SIG-M5 treated with dmso at 0.1 percent for 504 hours (cell line): ENCODE measurements around the gene CGB7.
A peak's percentile ranks its signal among the peaks of the same experiment; 100 is the strongest.
"Not testable (repeated sequence)": the region's sequence is repeated elsewhere in the genome, so short reads cannot be mapped to it uniquely, and the experiment has no call there.

ENCODE experiments used
- DNase-seq: peaks from one replicate; lab custom pipeline; 2025; ENCODE audit not compliant: unreplicated experiment; lab: John Stamatoyannopoulos, UW

CGB7 gene

GRCh38 chr19:49057636-49058234 is at the start of gene CGB7:
Gene CGB7, minus strand, starts transcription at chr19:49057749. Its CDS starts 2,374 bp downstream, at chr19:49055375.
- no peak for DNase-seq

DNA sequence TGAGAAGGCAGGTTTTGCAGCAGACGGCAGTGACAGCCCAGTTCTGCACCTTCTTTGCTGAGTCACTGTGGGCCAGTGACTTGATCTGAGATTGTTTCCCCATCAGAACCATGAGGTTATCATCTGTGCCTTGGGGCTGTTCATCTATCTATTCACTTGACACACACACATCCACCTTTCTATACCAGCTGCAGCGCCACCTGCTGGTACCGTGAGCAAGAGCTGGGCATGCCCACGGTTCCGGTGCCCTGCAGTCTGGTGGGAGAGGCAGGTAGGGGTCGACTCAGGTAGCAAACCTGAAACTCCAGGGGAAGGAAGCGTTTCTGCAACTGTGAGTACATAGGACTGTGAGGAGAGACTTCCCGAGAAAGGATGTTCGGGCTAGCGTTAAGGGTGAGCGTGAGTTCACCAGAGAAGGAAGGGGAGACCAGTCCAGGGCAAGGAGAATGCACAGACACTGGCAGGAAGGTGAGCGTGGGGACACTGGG is 49.1 kb upstream of the CGB7 start:
- peak; percentile 31 for DNase-seq

- no peak for DNase-seq
Measured at GRCh38 chr19:49104229-49104864, 46.8 kb upstream of the CGB7 start.

GRCh38 chr19:49103331-49104085 is 46.0 kb upstream of the CGB7 start:
- DNase-seq, result no peak

GRCh38 chr19:49102303-49102702 is 44.8 kb upstream of the CGB7 start:
- DNase-seq, result no peak

DNA sequence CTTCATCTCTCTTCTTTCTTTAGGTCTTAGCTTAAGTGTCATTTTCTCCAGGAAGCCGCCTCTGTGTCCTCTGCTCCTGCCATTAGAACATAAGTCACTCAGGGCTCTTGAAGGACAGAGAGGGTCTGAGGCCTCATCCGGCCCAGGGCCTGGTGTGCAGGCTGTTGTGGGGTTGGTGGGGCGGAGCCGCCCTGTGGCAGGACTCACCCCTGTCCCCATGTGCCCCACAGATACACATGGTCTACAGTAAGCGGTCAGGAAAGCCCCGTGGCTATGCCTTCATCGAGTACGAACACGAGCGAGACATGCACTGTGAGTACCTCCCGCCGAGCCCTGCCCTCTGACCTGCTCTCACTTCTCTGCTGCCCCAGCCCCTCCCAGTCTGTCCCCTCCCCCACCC is 43.6 kb upstream of the CGB7 start:
- DNase-seq, result no peak

GRCh38 chr19:49098795-49099194 is 41.2 kb upstream of the CGB7 start:
- no peak for DNase-seq

GRCh38 chr19:49097453-49098288 is 40.1 kb upstream of the CGB7 start:
- peak; percentile 82 for DNase-seq

DNA sequence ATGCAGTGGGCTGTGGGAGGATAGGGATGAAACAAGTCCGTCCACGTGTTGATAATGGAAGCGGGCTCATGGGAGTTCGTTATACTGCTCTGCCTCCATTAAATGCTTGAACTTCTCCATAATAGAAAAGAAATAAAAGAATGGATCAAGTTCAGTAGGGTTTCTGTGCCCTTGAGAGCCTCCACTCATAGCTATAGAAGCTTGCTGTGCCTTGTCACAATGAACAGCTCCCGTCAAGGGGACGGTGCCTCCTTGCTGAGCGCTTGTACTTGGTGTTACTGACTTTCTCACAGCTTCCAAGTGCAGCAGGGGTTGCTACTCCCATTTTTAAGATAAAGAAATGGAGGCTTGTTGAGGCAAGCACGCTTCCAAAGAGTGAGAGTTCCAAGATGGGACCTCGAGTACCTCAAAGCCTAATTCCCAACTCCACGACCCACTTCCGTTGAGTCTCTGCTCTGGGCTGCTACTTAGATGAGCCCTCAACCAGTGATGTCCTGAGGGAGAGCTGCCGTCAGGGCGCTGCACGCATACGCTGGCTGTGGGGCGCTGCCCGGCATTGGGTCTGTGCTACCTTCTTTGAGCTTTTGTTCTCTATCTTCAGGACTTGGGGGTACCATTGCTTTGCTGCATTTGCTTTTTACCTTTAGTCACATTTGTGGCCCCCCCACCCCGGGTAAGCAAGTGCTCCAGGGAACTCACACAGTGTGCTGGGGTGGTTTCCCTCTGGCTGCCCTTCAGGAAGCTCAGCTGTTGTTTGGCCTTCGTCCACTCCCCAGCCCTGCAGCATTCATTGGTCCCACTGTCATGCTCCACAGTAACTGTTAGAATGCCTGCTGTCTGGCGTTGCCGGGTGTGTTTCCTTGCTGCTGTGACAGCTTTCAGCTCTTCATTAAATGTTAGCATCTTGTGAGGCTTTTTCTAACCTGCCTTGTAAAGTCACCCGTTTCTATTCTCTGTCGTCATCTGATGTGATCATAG is 37.2 kb upstream of the CGB7 start:
- no peak for DNase-seq

DNA sequence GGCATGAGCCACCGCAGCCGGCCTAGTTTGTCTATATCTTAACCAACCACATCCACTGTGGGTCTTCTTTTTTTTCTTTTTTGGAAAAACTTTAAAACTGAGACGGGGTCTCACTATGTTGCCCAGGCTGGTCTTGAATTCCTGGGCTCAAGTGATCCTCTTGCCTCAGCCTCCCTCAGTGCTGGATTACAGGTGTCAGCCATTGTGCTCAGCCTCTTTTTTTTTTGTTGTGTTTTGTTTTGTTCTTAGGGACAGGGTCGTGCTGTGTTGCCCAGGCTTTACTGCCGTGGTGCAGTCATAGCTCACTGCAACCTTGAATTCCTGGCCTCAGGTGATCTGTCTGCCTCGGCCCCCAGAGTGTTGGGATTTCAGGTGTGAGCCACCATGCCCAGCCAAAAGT is 35.1 kb upstream of the CGB7 start:
- DNase-seq, result no peak

DNA sequence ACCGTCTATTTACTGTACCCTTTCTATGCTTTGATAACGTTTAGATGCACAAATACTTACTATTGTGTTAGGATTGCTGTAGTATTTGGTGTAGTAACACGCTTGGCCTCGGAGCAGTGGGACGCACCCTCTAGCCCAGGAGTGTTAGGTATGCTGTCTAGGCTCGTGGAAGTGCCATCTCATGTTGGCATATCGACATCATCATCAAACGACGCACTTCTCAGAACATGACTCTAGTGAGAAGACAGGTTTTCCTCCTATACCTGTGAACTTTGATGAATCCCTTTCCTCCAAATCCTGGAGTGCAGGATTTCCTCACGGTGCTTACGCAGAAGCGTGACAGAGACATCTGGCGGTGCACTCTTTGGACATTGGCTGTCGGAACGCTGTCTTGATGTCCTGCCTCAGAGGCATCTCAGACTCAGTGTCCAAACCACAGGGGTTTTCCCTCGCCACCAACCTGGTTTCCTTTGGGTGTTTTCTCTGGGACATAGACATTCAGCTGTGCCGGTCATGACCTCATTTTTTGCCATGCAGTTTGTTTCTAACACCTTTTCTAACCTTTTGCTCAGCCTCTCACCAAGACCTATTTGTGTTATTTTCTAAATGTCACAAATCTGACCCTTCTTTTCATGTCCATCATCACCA is 34.0 kb upstream of the CGB7 start:
- DNase-seq, result no peak

GRCh38 chr19:49086296-49086695 is 28.7 kb upstream of the CGB7 start:
- DNase-seq, result no peak

GRCh38 chr19:49085868-49086232 is 28.3 kb upstream of the CGB7 start:
- DNase-seq, result no peak

DNA sequence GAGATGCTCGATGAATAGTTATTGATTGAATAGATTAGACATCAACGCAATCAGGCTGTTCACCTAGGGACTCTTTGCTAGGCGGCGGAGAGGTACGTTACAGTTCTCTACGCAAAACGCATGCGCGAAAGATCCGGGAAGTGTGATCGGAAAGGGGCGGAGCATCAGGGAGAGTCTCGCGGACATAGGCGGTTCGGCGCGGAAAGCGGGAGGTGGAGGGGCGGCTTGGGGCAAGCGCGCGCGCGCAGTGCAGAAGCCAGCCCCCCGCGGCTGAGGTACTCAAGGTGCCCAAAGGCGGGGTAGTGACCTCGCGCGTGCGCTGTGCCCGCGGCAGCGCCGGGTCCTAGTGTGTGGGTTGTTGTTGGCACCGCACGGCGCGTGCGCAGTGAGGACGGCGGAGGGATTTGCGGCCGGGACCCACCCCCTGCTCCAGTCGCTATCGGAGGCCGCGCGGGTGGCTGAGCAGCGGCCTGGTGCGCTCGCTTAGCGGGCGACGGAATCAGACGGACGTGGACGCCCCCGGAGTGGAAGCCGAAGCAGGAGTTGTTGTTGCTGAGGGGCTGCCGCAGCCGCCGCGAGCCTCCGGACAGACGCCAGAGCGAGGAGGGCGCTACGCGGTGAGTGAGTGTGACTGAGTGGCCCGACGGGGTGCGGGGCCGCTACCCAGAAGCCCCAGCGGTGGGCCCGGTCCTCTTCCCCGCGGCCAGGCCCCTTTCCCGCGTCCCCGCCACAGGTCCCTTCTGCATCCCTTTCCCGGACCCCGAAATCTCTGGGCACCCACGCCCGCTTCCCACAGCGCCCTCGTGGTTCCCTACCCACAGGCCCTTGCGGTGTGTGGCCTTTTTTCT is 27.7 kb upstream of the CGB7 start, which contains the start of gene SNRNP70:
SNRNP70 (plus strand) TSS at position 432 of the 848 bp plus-strand sequence. CDS start 964 bp downstream, outside the sequence.
- DNase-seq, result peak; percentile 98

DNA sequence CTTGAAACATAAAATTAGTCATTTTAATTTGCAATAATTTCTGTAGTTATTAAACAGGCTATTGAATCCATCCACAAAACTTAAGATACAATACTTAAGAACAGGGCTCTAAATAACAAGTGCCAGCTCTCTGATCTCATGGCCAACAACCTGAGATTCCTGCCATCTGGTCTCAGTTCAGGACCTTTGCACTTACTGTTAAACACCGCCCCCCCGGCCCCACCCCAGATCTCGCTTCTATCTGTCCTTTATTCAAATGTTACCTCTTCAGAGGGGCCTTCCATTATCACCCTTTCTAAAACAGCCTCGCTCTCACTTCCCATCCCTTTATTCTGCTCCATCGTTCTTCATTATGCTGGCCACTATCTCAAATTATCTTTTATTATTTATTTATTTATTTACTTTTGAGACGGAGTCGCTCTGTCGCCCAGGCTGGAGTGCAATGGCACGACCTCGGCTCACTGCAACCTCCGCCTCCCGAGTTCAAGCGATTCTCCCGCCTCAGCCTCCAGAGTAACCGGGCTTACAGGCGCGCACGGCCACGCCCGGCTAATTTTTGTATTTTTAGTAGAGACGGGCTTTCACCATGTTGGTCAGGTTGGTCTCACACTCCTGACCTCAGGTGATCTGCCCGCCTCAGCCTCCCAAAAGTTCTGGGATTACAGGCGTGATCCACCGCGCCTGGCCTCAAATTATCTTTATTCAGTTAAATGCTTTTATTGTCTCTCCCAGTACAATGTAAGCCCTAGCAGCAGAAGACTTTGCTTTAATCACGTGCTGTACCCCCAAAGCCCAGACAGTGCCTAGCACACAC is 26.9 kb upstream of the CGB7 start:
- DNase-seq, result no peak

DNA sequence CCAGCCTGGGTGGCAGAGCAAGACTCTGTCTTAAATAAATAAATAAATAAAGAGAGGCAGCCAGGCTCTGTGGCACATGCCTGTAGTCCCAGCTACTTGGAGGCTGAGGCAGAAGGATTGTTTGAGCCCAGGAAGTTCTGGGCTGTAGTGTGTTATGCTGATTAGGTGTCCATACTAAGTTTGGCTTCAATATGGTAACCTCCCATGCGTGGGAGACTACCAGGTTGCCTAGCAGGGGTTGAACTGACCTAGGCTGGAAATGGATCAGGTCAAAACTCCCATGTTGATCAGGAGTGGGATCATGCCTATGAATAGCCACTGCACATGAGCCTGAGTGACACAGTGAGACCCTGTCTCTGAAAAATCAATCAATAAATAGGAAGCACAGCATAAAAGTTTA is 23.7 kb upstream of the CGB7 start:
- no peak for DNase-seq

DNA sequence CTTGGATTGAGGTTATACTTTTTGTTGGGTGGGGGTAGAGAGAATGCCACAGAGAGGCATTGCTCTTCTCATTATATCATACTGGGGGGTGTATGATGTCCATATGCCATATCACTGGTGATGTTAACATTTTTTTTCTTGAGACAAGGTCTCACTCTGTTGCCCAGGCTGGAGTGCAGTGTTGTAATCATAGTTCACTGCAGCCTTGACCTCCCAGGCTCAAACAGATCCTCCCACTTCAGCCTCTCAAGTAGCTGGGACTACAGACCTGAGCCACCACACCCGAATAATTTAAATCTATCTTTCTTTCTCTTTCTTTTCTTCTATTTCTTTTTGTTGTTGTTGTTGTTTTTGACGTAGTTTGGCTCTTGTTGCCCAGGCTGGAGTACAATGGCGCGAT is 22.8 kb upstream of the CGB7 start:
- DNase-seq, result no peak

GRCh38 chr19:49074869-49075268 is 17.3 kb upstream of the CGB7 start:
- not testable (repeated sequence) for DNase-seq
